ENCODE results near the gene DLGAP1.

Gene DLGAP1

GRCh38 chr18:3595369-3596273, 859.5 kb downstream of the DLGAP1 start (continued):
- TF ChIP-seq ZNF629 (tag by site-specific recombination; IDR thresholded peaks at IDR 0.05) = peak; percentile 87
- peak; percentile 65 for TF ChIP-seq WT1 (tag by site-specific recombination; IDR thresholded peaks at IDR 0.05)
- no peak for TF ChIP-seq YY2 (tag by site-specific recombination; IDR thresholded peaks at IDR 0.05)
- TF ChIP-seq ZNF600 (tag by site-specific recombination; IDR thresholded peaks at IDR 0.05) = peak; percentile 95
- no peak for TF ChIP-seq KLF9 (tag by site-specific recombination; IDR thresholded peaks at IDR 0.05; ENCODE audit: low read depth)
- TF ChIP-seq ZNF639 (tag by site-specific recombination; IDR thresholded peaks at IDR 0.05) = peak; percentile 55; the same call in 1 of the 2 replicates
- TF ChIP-seq ZNF280C (tag by site-specific recombination; IDR thresholded peaks at IDR 0.05) = no peak
- no peak for TF ChIP-seq ZSCAN23 (tag by site-specific recombination; IDR thresholded peaks at IDR 0.05)
- TF ChIP-seq ZNF843 (tag by site-specific recombination; IDR thresholded peaks at IDR 0.05) = 0 out of 2 replicates have a peak, but pooled peaks have one; percentile 49
- TF ChIP-seq ZBTB10 (tag by site-specific recombination; IDR thresholded peaks at IDR 0.05) = no peak
- TF ChIP-seq PRDM10 (tag by site-specific recombination; IDR thresholded peaks at IDR 0.05) = 0 out of 2 replicates have a peak, but pooled peaks have one; percentile 18
- TF ChIP-seq ZBTB44 (tag by site-specific recombination; IDR thresholded peaks at IDR 0.05) = no peak
- TF ChIP-seq ZXDB (tag by site-specific recombination; IDR thresholded peaks at IDR 0.05) = peak; percentile 51; the same call in 1 of the 2 replicates
- TF ChIP-seq ZNF585B (tag by site-specific recombination; IDR thresholded peaks at IDR 0.05) = no peak
- TF ChIP-seq ZNF544 (tag by site-specific recombination; IDR thresholded peaks at IDR 0.05) = no peak
- peak; percentile 88 for TF ChIP-seq INSM2 (tag by site-specific recombination; IDR thresholded peaks at IDR 0.05)
- no peak for TF ChIP-seq ZNF548 (tag by site-specific recombination; IDR thresholded peaks at IDR 0.05)
- TF ChIP-seq ZNF560 (tag by site-specific recombination; IDR thresholded peaks at IDR 0.05; ENCODE audit: borderline replicate concordance) = no peak
- TF ChIP-seq KLF7 (tag by site-specific recombination; IDR thresholded peaks at IDR 0.05; ENCODE audit: borderline replicate concordance) = no peak
- peak; percentile 25; the same call in 1 of the 2 replicates for TF ChIP-seq ZNF24 (tag by site-specific recombination; IDR thresholded peaks at IDR 0.05)
- TF ChIP-seq ZNF530 (tag by site-specific recombination; IDR thresholded peaks at IDR 0.05; ENCODE audit: low read depth) = no peak
- TF ChIP-seq ZNF248 (tag by site-specific recombination; IDR thresholded peaks at IDR 0.05) = no peak
- no peak for TF ChIP-seq AEBP2 (tag by site-specific recombination; IDR thresholded peaks at IDR 0.05; ENCODE audit: borderline replicate concordance)
- no peak for TF ChIP-seq ZNF514 (tag by site-specific recombination; IDR thresholded peaks at IDR 0.05)
